ENCODE data around the gene EPS15.

GRCh38 chr1:51321924-51322280 is 197.2 kb downstream of the EPS15 start:
- TF ChIP-seq CTCF (IDR thresholded peaks at IDR 0.05; ENCODE audit: insufficient read depth, low read length, poor library complexity, severe bottlenecking) (no peak), EZH2phosphoT487 (conservative IDR thresholded peaks at IDR 0.05; ENCODE audit: low read length) (no peak)
